HepG2 (cell line): ENCODE measurements around the gene IGLON5. TPM values are rescaled to one million over a fixed set of nuclear protein-coding genes. Genes with fewer than 3 reads are reported as not detected.

Experiments used
- ATAC-seq: fragments of 200-7000 bp; cut with Tn5 transposase; 3 replicates; pipeline ENCODE4 v1.9.1; 2020; ENCODE audit warnings: mild to moderate bottlenecking, moderate library complexity
- BruUV-seq: library from RNA; stranded (reverse); fragments of 400-500 nt; replicated peaks from 2 replicates; lab custom pipeline; 2021; lab: Mats Ljungman, UMichigan
- CTCF ChIA-PET: fragments of 300-600 bp; formaldehyde crosslinking; extraction: SDS; loops from one replicate; lab custom pipeline; 2021; ENCODE audit warnings: low total read pairs, inconsistent platforms, low intra/inter-chr PET ratio; lab: Yijun Ruan, JAX
- POLR2A ChIA-PET: fragments of 350-600 bp; sonication (Branson Sonifier 250); formaldehyde crosslinking; loops from one replicate; lab custom pipeline; 2020; ENCODE audit warnings: antibody characterized with exemption, inconsistent platforms; lab: Yijun Ruan, JAX
- DNase-seq: peaks from one replicate; pipeline ENCODE4 v3.0.0-alpha.2; 2015; ENCODE audit warnings: low spot score
- FAIRE-seq: peaks from 3 replicates; lab custom pipeline; 2011; peaks lifted over from hg19 to GRCh38; lab: Jason Lieb, UNC
- H2AFZ ChIP-seq: one replicate; pipeline ENCODE4 v1.6.1; 2011; ENCODE audit warnings: low read length, inconsistent platforms
- H3K27ac ChIP-seq: fragments of 300-600 bp; 3 replicates; pipeline ENCODE4 v1.8.0; 2011; ENCODE audit warnings: mixed run types, mild to moderate bottlenecking, mixed read lengths, low read length, inconsistent platforms; ENCODE audit not compliant: insufficient read depth; ENCODE audit errors: extremely low read length
- H3K27me3 ChIP-seq, 2 experiments: fragments of 200-600 bp in 1 of 2; 2 replicates in 1 of 2; 3 replicates in 1 of 2; pipeline versions ENCODE4 v1.6.0 to v1.8.0; 2011; ENCODE audit warnings: low read length in 2 of 2, mild to moderate bottlenecking in 2 of 2, moderate library complexity in 2 of 2, inconsistent platforms in 1 of 2; ENCODE audit not compliant: insufficient read depth in 2 of 2, control insufficient read depth in 1 of 2
- H3K36me3 ChIP-seq, 2 experiments: fragments of 200-600 bp in 1 of 2; replicated peaks in 1 of 2; 2 replicates in 1 of 2; 3 replicates in 1 of 2; pipeline versions ENCODE4 v1.5.1 to v1.8.0; 2011; ENCODE audit warnings: low read length in 2 of 2, inconsistent platforms in 1 of 2; ENCODE audit not compliant: insufficient read depth in 2 of 2, control insufficient read depth in 1 of 2
- H3K4me1 ChIP-seq: 2 replicates; pipeline ENCODE4 v1.5.1; 2012; ENCODE audit warnings: low read length, inconsistent platforms; ENCODE audit not compliant: insufficient read depth
- H3K4me2 ChIP-seq: 2 replicates; pipeline ENCODE4 v1.6.0; 2011; ENCODE audit warnings: low read depth, low read length, inconsistent platforms
- H3K4me3 ChIP-seq, 3 experiments: fragments of 200-600 bp in 1 of 3; sonication (generic), shearing (Covaris generic) in 1 of 3; replicated peaks in 1 of 3; 2 replicates each; pipeline ENCODE4 v1.5.1; 2011 to 2016; ENCODE audit warnings: low read length in 3 of 3, inconsistent platforms in 2 of 3, low read depth in 2 of 3, mild to moderate bottlenecking in 2 of 3, control low read depth in 1 of 3, mixed read lengths in 1 of 3; ENCODE audit not compliant: insufficient read depth in 1 of 3
- H3K79me2 ChIP-seq: one replicate; pipeline ENCODE4 v1.6.1; 2011; ENCODE audit warnings: low read length, inconsistent platforms; ENCODE audit not compliant: insufficient read depth
- H3K9ac ChIP-seq: 2 replicates; pipeline ENCODE4 v1.6.0; 2011; ENCODE audit warnings: mild to moderate bottlenecking, low read depth, low read length, inconsistent platforms; ENCODE audit not compliant: insufficient read depth
- H3K9me3 ChIP-seq: 2 replicates; pipeline ENCODE4 v1.5.1; 2012; ENCODE audit warnings: mild to moderate bottlenecking, low read length
- H4K20me1 ChIP-seq: 2 replicates; pipeline ENCODE4 v1.6.0; 2011; ENCODE audit warnings: inconsistent platforms, mild to moderate bottlenecking, low read length, moderate library complexity; ENCODE audit not compliant: insufficient read depth
- DPF2 ChIP-seq: sonication (generic); formaldehyde crosslinking; IDR thresholded peaks from 2 replicates; pipeline ENCODE4 v1.4.0; 2020; ENCODE audit warnings: mild to moderate bottlenecking, low read depth, missing genetic modification reagents, borderline replicate concordance
- ELF3 ChIP-seq: IDR thresholded peaks from 2 replicates; pipeline ENCODE4 v1.6.1; 2016; ENCODE audit warnings: missing genetic modification reagents, missing compliant biosample characterization
- FLYWCH1 ChIP-seq: sonication (generic); formaldehyde crosslinking; IDR thresholded peaks from 2 replicates; pipeline ENCODE4 v1.8.1; 2023; ENCODE audit warnings: mild to moderate bottlenecking, missing genetic modification reagents
- RBFOX2 ChIP-seq: fragments of 200-400 bp; formaldehyde crosslinking; IDR thresholded peaks from 2 replicates; pipeline ENCODE4 v1.6.1; 2017; ENCODE audit warnings: low read depth, mild to moderate bottlenecking, low read length
- SATB2 ChIP-seq: sonication (generic); formaldehyde crosslinking; IDR thresholded peaks from 2 replicates; pipeline ENCODE4 v1.5.0; 2020; ENCODE audit warnings: missing genetic modification reagents
- ZBTB21 ChIP-seq: sonication (generic); formaldehyde crosslinking; IDR thresholded peaks from 2 replicates; pipeline ENCODE4 v1.4.0; 2020; ENCODE audit warnings: missing genetic modification reagents
- ZNF224 ChIP-seq: sonication (generic); formaldehyde crosslinking; IDR thresholded peaks from 2 replicates; pipeline ENCODE4 v1.5.0; 2020; ENCODE audit warnings: mild to moderate bottlenecking, missing genetic modification reagents
- ZNF329 ChIP-seq: sonication (generic); formaldehyde crosslinking; IDR thresholded peaks from 2 replicates; pipeline ENCODE4 v1.9.0; 2021; ENCODE audit warnings: low read depth, mild to moderate bottlenecking, missing genetic modification reagents
- ZNF382 ChIP-seq: sonication (generic); formaldehyde crosslinking; IDR thresholded peaks from 2 replicates; pipeline ENCODE4 v1.5.0; 2020; ENCODE audit warnings: missing genetic modification reagents, mild to moderate bottlenecking, borderline replicate concordance
- ZNF431 ChIP-seq: sonication (generic); formaldehyde crosslinking; IDR thresholded peaks from 2 replicates; pipeline ENCODE4 v1.9.0; 2022; ENCODE audit warnings: missing genetic modification reagents, low read depth, mild to moderate bottlenecking, borderline replicate concordance
- ZNF605 ChIP-seq: sonication (generic); formaldehyde crosslinking; IDR thresholded peaks from 2 replicates; pipeline ENCODE4 v1.8.0; 2022; ENCODE audit warnings: mild to moderate bottlenecking, missing genetic modification reagents
- WGBS: methylation state at CpG from one replicate; pipeline ENCODE4 v1.1.6; 2017; ENCODE audit warnings: low lambda C conversion rate; 5-methylcytosine and 5-hydroxymethylcytosine counted together
- in situ Hi-C: cut with HindIII; loops from 2 replicates; pipeline ENCODE4 v1.10.0; 2017; ENCODE audit warnings: low pct_unique_long_range_greater_than_20kb; ENCODE audit not compliant: extremely low pct_ligation_motif_present
- intact Hi-C: fragments of 100-400 bp; cut with micrococcal nuclease; formaldehyde crosslinking; loops from one replicate; pipeline ENCODE4 v1.10.0; 2022; ENCODE audit not compliant: unreplicated experiment
- polyA plus RNA-seq, 8 experiments: library from polyadenylated mRNA; depleted of rRNA in 3 of 8; stranded (reverse) in 7 of 8; unstranded in 1 of 8; fragments of >200 nt; fragmentation: Illumina TruSeq in 4 of 8; extraction: Trizol in 4 of 8; gene quantifications; 2 replicates each; pipeline versions ENCODE4 v1.2.1 to v1.2.3, GENCODE V29; 2011 to 2016; ENCODE audit warnings: low read depth in 4 of 8, missing spikeins in 1 of 8, mixed read lengths in 1 of 8; ENCODE audit not compliant: insufficient read depth in 1 of 8
- total RNA-seq, 5 experiments: library from RNA; depleted of rRNA; stranded (reverse); fragments of >200 nt; fragmentation: Illumina TruSeq; extraction: Trizol; gene quantifications; 2 replicates each; pipeline ENCODE4 v1.2.3, GENCODE V29; 2016; ENCODE audit warnings: low read depth in 1 of 5
- TF ChIP-seq, protein P1 (sequence below): sonication (generic); formaldehyde crosslinking; IDR thresholded peaks from 2 replicates; pipeline ENCODE4 v1.4.0; 2020; ENCODE audit warnings: missing genetic modification reagents
- TF ChIP-seq, protein P2 (sequence below): sonication (generic); formaldehyde crosslinking; IDR thresholded peaks from 2 replicates; pipeline ENCODE4 v1.5.0; 2020; ENCODE audit warnings: missing genetic modification reagents, mild to moderate bottlenecking, borderline replicate concordance
- TF ChIP-seq, protein P3 (sequence below): sonication (generic); formaldehyde crosslinking; IDR thresholded peaks from 2 replicates; pipeline ENCODE4 v1.4.0; 2020; ENCODE audit warnings: missing genetic modification reagents, mild to moderate bottlenecking, borderline replicate concordance

The IGLON5 gene
- total and polyA plus RNA-seq, 2 of the 13 experiments (the other 11 are each of a cell fraction or from before 2014, with no cell fraction given) = 0.04 to 5.7 TPM

DNA sequence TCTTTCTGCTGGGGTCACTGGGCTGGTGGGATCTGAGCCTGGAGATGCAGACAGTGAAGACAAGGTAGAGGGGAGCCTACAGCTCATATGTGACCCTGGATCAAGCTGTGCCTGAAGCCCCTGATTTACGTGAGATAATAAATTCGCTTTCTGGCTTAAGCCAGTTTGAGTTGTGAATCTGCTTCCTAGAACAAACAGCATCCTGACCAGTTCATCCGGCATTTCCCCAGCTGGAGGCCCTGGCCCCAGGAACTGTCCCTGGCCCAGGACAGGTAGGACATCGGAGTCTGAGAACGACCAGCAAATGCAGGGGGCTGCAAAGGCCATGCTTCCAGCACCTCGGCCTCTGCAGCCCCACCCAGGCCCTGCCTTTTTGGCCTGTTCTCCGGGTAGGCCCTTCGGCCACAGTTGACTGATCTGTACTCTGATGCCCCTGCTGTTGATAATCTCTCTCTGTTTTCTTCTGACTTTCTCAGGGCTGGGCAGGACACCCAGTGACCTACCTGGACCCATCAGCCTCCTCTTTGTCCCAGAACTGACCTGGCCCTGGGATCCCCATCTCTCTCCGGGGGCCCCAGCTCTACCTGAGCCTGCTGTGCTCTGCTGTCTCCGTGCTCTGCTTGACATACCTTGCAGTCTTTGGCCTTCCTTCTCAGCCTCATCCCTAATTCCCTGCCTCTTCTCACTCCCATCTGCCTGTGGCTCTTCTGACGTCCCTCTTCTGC is 40.0 kb downstream of the IGLON5 start:
- Histone ChIP-seq H4K20me1 (peaks cover 18% of the 10 kb centered on the region), H3K4me2 (peak overlapping the region; percentile 100), H3K4me1 (peaks cover 86% of the 10 kb centered on the region), H3K36me3 (peaks cover 21 to 44% of the 10 kb centered on the region in 2 experiments), H3K9ac (peak overlapping the region; percentile 99), H2AFZ (no peak overlapping the region), H3K9me3 (no peaks in the 10 kb centered on the region), H3K4me3 (peak overlapping the region; percentile 56 to 82 (median 72)), H3K27me3 (no peaks in the 10 kb centered on the region; a peak in 1 of 5 replicates), H3K79me2 (peaks cover 64% of the 10 kb centered on the region), H3K27ac (peak overlapping the region; percentile 79)
- no peak for FAIRE-seq
- ChIA-PET CTCF (no interaction called here), POLR2A (interaction anchor here (0.6 to 7.2 kb wide), 10 partner anchors 10 to 77 kb away, joined by 3 to 259 read pairs (median 8); partner anchors contain the start of genes ETFB, NKG7 and VSIG10L)
- no TSS peak for BruUV-seq
- intact Hi-C loops (no loop called here), in situ Hi-C loops (no loop called here)
- no peak for DNase-seq
- ATAC-seq = no peak
- 36% methylated on average over 4 of the region's 11 CpGs for WGBS
- TF ChIP-seq ZNF224 (CRISPR knock-in tag) (0 out of 2 replicates have a peak, but pooled peaks have one; percentile 7), ELF3 (CRISPR knock-in tag) (no peak), SATB2 (CRISPR knock-in tag) (no peak), ZNF382 (no peak), FLYWCH1 (CRISPR knock-in tag) (no peak), RBFOX2 (peak; percentile 88), ZNF605 (CRISPR knock-in tag) (no peak), ZNF431 (CRISPR knock-in tag) (0 out of 2 replicates have a peak, but pooled peaks have one; percentile 25), ZBTB21 (CRISPR knock-in tag) (no peak), DPF2 (CRISPR knock-in tag) (no peak), ZNF329 (CRISPR knock-in tag) (peak; percentile 100)
- TF ChIP-seq, protein P1, sequence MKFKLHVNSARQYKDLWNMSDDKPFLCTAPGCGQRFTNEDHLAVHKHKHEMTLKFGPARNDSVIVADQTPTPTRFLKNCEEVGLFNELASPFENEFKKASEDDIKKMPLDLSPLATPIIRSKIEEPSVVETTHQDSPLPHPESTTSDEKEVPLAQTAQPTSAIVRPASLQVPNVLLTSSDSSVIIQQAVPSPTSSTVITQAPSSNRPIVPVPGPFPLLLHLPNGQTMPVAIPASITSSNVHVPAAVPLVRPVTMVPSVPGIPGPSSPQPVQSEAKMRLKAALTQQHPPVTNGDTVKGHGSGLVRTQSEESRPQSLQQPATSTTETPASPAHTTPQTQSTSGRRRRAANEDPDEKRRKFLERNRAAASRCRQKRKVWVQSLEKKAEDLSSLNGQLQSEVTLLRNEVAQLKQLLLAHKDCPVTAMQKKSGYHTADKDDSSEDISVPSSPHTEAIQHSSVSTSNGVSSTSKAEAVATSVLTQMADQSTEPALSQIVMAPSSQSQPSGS (CRISPR knock-in tag) = 0 out of 2 replicates have a peak, but pooled peaks have one; percentile 26
- TF ChIP-seq, protein P2, sequence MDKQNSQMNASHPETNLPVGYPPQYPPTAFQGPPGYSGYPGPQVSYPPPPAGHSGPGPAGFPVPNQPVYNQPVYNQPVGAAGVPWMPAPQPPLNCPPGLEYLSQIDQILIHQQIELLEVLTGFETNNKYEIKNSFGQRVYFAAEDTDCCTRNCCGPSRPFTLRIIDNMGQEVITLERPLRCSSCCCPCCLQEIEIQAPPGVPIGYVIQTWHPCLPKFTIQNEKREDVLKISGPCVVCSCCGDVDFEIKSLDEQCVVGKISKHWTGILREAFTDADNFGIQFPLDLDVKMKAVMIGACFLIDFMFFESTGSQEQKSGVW (CRISPR knock-in tag) = peak; percentile 51; the same call in 1 of the 2 replicates
- TF ChIP-seq, protein P3, sequence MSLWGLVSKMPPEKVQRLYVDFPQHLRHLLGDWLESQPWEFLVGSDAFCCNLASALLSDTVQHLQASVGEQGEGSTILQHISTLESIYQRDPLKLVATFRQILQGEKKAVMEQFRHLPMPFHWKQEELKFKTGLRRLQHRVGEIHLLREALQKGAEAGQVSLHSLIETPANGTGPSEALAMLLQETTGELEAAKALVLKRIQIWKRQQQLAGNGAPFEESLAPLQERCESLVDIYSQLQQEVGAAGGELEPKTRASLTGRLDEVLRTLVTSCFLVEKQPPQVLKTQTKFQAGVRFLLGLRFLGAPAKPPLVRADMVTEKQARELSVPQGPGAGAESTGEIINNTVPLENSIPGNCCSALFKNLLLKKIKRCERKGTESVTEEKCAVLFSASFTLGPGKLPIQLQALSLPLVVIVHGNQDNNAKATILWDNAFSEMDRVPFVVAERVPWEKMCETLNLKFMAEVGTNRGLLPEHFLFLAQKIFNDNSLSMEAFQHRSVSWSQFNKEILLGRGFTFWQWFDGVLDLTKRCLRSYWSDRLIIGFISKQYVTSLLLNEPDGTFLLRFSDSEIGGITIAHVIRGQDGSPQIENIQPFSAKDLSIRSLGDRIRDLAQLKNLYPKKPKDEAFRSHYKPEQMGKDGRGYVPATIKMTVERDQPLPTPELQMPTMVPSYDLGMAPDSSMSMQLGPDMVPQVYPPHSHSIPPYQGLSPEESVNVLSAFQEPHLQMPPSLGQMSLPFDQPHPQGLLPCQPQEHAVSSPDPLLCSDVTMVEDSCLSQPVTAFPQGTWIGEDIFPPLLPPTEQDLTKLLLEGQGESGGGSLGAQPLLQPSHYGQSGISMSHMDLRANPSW = no peak
